NCI-H345 treated with DMSO at 0.1 percent for 48 hours (cell line): ENCODE measurements around the gene MOB1A.
A peak's percentile ranks its signal among the peaks of the same experiment; 100 is the strongest.
"Not testable (repeated sequence)": the region's sequence is repeated elsewhere in the genome, so short reads cannot be mapped to it uniquely, and the experiment has no call there.

ENCODE experiments used
- DNase-seq: peaks from one replicate; lab custom pipeline; 2025; ENCODE audit not compliant: unreplicated experiment; lab: John Stamatoyannopoulos, UW

The MOB1A gene

GRCh38 chr2:74149570-74150319 lies 28.9 kb downstream of the MOB1A start:
- no peak for DNase-seq

- no peak for DNase-seq
These were observed 29.5 kb downstream of the MOB1A start for GRCh38 chr2:74149247-74149525.

GRCh38 chr2:74148457-74149246 lies 30.0 kb downstream of the MOB1A start:
- no peak for DNase-seq

GRCh38 chr2:74147727-74148456 lies 30.8 kb downstream of the MOB1A start, which contains the start of gene BOLA3:
BOLA3 (minus strand) TSS chr2:74147912; CDS start chr2:74147874, 38 bp downstream.
- DNase-seq = peak; percentile 60

- DNase-seq = no peak
These were observed 31.6 kb downstream of the MOB1A start for GRCh38 chr2:74146929-74147726.

GRCh38 chr2:74142340-74142739 lies 36.3 kb downstream of the MOB1A start:
- DNase-seq = no peak

- no peak for DNase-seq
These were observed 39.9 kb downstream of the MOB1A start for GRCh38 chr2:74138600-74139323.

GRCh38 chr2:74137651-74138599 lies 40.8 kb downstream of the MOB1A start:
- no peak for DNase-seq

- DNase-seq = no peak
These were observed 46.8 kb downstream of the MOB1A start for GRCh38 chr2:74131901-74132300.

GRCh38 chr2:74130211-74130995 lies 48.3 kb downstream of the MOB1A start:
- DNase-seq = no peak

- DNase-seq = no peak
These were observed 50.5 kb downstream of the MOB1A start for GRCh38 chr2:74128206-74128605.

GRCh38 chr2:74123955-74124354 lies 54.7 kb downstream of the MOB1A start:
- not testable (repeated sequence) for DNase-seq

GRCh38 chr2:74121846-74122245 lies 56.8 kb downstream of the MOB1A start:
- not testable (repeated sequence) for DNase-seq

GRCh38 chr2:74119912-74120825 lies 58.5 kb downstream of the MOB1A start:
- DNase-seq = peak; percentile 82

- DNase-seq = no peak
These were observed 59.3 kb downstream of the MOB1A start for GRCh38 chr2:74119339-74119738.

- no peak for DNase-seq
These were observed 67.3 kb downstream of the MOB1A start for GRCh38 chr2:74111380-74111779.

- DNase-seq = no peak
These were observed 68.1 kb downstream of the MOB1A start for GRCh38 chr2:74110537-74110936.
